ENCODE measurements around the gene PTPRG. TPM values are rescaled to one million over a fixed set of nuclear protein-coding genes. Genes with fewer than 3 reads are reported as not detected.

Gene PTPRG
- total RNA-seq, 1 experiment from 2014 or later, result 32.1 TPM

GRCh38 chr3:61990327-61991027 lies 429.1 kb downstream of the PTPRG start:
- POLR2A ChIA-PET, result no interaction called here
- BruUV-seq (replicated peaks), result no TSS peak

More at GRCh38 chr3:61990327-61991027, 429.1 kb downstream of the PTPRG start:
- no peak for TF ChIP-seq FOSL1 (IDR thresholded peaks at IDR 0.05; ENCODE audit: low read depth)
- no peak for TF ChIP-seq YY1 (IDR thresholded peaks at IDR 0.05; ENCODE audit: extremely low read depth, insufficient replicate concordance, low read depth, low read length)
- no peak for TF ChIP-seq SP1 (IDR thresholded peaks at IDR 0.05; ENCODE audit: low read depth)
- no peak for TF ChIP-seq REST (IDR thresholded peaks at IDR 0.05; ENCODE audit: low read depth)
- TF ChIP-seq RAD21 (IDR thresholded peaks at IDR 0.05; ENCODE audit: low read depth), result no peak
- intact Hi-C loops (cut with micrococcal nuclease), result no loop called here
- H3K9ac ChIP-seq (ENCODE audit: low read length), result no peak overlapping the region
- ATAC-seq, result no peak
- no peaks in the 10 kb centered on the region for H3K27me3 ChIP-seq (ENCODE audit: insufficient read depth, low read length)
- no peaks in the 10 kb centered on the region for H3K79me2 ChIP-seq (ENCODE audit: insufficient read depth, low read length)
- ChIA-PET CTCF (no interaction called here), RAD21 (ENCODE audit: low non-redundant PET in 1 of 2, low total read pairs in 2 of 2, uncharacterized antibody in 2 of 2, unreplicated experiment in 2 of 2) (no interaction called here)
- DNase-seq (ENCODE audit: low read depth, low spot score), result no peak
- no peak overlapping the region for H3K4me2 ChIP-seq (ENCODE audit: low read length)
- H3K9me3 ChIP-seq (ENCODE audit: control insufficient read depth in 1 of 2, insufficient read depth in 1 of 2, low read depth in 1 of 2, low read length in 2 of 2), result no peaks in the 10 kb centered on the region
- no peaks in the 10 kb centered on the region for H3K4me1 ChIP-seq (ENCODE audit: control insufficient read depth in 1 of 2, insufficient read depth in 2 of 2, low read length in 2 of 2)
- no peaks in the 10 kb centered on the region for H4K20me1 ChIP-seq (ENCODE audit: insufficient read depth)
- H2AFZ ChIP-seq (ENCODE audit: low read depth, low read length, poor library complexity, severe bottlenecking), result no peak overlapping the region
- no peaks in the 10 kb centered on the region for H3K9me2 ChIP-seq (ENCODE audit: insufficient read depth)
- H3K36me3 ChIP-seq (ENCODE audit: control insufficient read depth in 1 of 2, insufficient read depth in 2 of 2, low read length in 2 of 2), result no peaks in the 10 kb centered on the region
- no peak overlapping the region for H3K4me3 ChIP-seq (replicated peaks in 1 of 2; ENCODE audit: low read depth in 1 of 2, low read length in 2 of 2)
- H3K27ac ChIP-seq (ENCODE audit: low read depth, low read length), result no peak overlapping the region
